Tibial nerve (tissue), 3 donors: ENCODE data around the gene TRIM6.

Experiments
- CTCF ChIP-seq, 5 experiments: fragments of 200-600 bp in 3 of 5; fragments of 450-650 bp in 2 of 5; sonication (generic) in 3 of 5; IDR thresholded peaks; one replicate each; pipeline ENCODE4 v1.5.1; 2016 to 2019; ENCODE audit warnings: antibody characterized with exemption in 5 of 5, mild to moderate bottlenecking in 3 of 5, moderate library complexity in 2 of 5
- POLR2A ChIP-seq, 2 donors: fragments of 450-650 bp; IDR thresholded peaks; one replicate each; pipeline ENCODE4 v1.6.1; 2017; ENCODE audit warnings: antibody characterized with exemption in 2 of 2, mild to moderate bottlenecking in 2 of 2, moderate library complexity in 2 of 2

- TF ChIP-seq CTCF (IDR thresholded peaks at IDR 0.05) (no peak), POLR2A (IDR thresholded peaks at IDR 0.05) (no peak)
Observed at GRCh38 chr11:5574654-5575053, 21.8 kb upstream of the TRIM6 start.
